Measurements from ENCODE around the gene GLB1L2. TPM values are rescaled to one million over a fixed set of nuclear protein-coding genes. Genes with fewer than 3 reads are reported as not detected.

Gene GLB1L2
- total RNA-seq, 1 donor from 2014 or later = 3.4 TPM

GRCh38 chr11:134332189-134332631, 422 bp downstream of the GLB1L2 start:
- no peak for FAIRE-seq
- TF ChIP-seq CTCF (IDR thresholded peaks at IDR 0.05; ENCODE audit: insufficient read depth, low read length, severe bottlenecking) = peak; percentile 21
- H3K4me3 ChIP-seq (ENCODE audit: low read depth, low read length) = peak overlapping the region; percentile 47
- H3K36me3 ChIP-seq (ENCODE audit: control insufficient read depth, insufficient read depth, low read length) = no peaks in the 10 kb centered on the region
- no peaks in the 10 kb centered on the region for H3K27me3 ChIP-seq (ENCODE audit: control insufficient read depth, insufficient read depth, low read length)
- no peak for DNase-seq (ENCODE audit: low read depth)

GRCh38 chr11:134332782-134333181, 994 bp downstream of the GLB1L2 start:
- H3K27me3 ChIP-seq (ENCODE audit: control insufficient read depth, insufficient read depth, low read length) = no peaks in the 10 kb centered on the region
- FAIRE-seq (no peak), DNase-seq (ENCODE audit: low read depth) (no peak)
- H3K4me3 ChIP-seq (ENCODE audit: low read depth, low read length) = no peak overlapping the region
- no peak for TF ChIP-seq CTCF (IDR thresholded peaks at IDR 0.05; ENCODE audit: insufficient read depth, low read length, severe bottlenecking)
- no peaks in the 10 kb centered on the region for H3K36me3 ChIP-seq (ENCODE audit: control insufficient read depth, insufficient read depth, low read length)

- no peak for FAIRE-seq
- no peak for DNase-seq (ENCODE audit: low read depth)
Observed at GRCh38 chr11:134333312-134333711, 1.5 kb downstream of the GLB1L2 start.

GRCh38 chr11:134333946-134334345, 2.2 kb downstream of the GLB1L2 start:
- no peak for FAIRE-seq

More at GRCh38 chr11:134333312-134333711, 1.5 kb downstream of the GLB1L2 start:
- no peaks in the 10 kb centered on the region for H3K27me3 ChIP-seq (ENCODE audit: control insufficient read depth, insufficient read depth, low read length)
- TF ChIP-seq CTCF (IDR thresholded peaks at IDR 0.05; ENCODE audit: insufficient read depth, low read length, severe bottlenecking) = no peak
- no peak overlapping the region for H3K4me3 ChIP-seq (ENCODE audit: low read depth, low read length)
- no peaks in the 10 kb centered on the region for H3K36me3 ChIP-seq (ENCODE audit: control insufficient read depth, insufficient read depth, low read length)

GRCh38 chr11:134334796-134335571, 3.2 kb downstream of the GLB1L2 start:
- no peaks in the 10 kb centered on the region for H3K27me3 ChIP-seq (ENCODE audit: control insufficient read depth, insufficient read depth, low read length)
- TF ChIP-seq CTCF (IDR thresholded peaks at IDR 0.05; ENCODE audit: insufficient read depth, low read length, severe bottlenecking) = no peak
- DNase-seq (ENCODE audit: low read depth) (peak; percentile 10), FAIRE-seq (no peak)
- no peak overlapping the region for H3K4me3 ChIP-seq (ENCODE audit: low read depth, low read length)
- no peaks in the 10 kb centered on the region for H3K36me3 ChIP-seq (ENCODE audit: control insufficient read depth, insufficient read depth, low read length)

More at GRCh38 chr11:134333946-134334345, 2.2 kb downstream of the GLB1L2 start:
- no peak for DNase-seq (ENCODE audit: low read depth)
- Histone ChIP-seq H3K36me3 (ENCODE audit: control insufficient read depth, insufficient read depth, low read length) (no peaks in the 10 kb centered on the region), H3K4me3 (ENCODE audit: low read depth, low read length) (no peak overlapping the region), H3K27me3 (ENCODE audit: control insufficient read depth, insufficient read depth, low read length) (no peaks in the 10 kb centered on the region)
- TF ChIP-seq CTCF (IDR thresholded peaks at IDR 0.05; ENCODE audit: insufficient read depth, low read length, severe bottlenecking) = no peak

All from bronchial epithelial cell (primary cell).